OCI-LY1 (cell line): Measurements from ENCODE around the gene DCAF12L1.

Experiments used
- CTCF ChIP-seq: fragments of 200-600 bp; sonication (generic), shearing (Covaris generic); IDR thresholded peaks from 2 replicates; pipeline ENCODE4 v1.5.1; 2017; ENCODE audit warnings: mild to moderate bottlenecking, antibody characterized with exemption, low read length, moderate library complexity, mixed read lengths
- EZH2 ChIP-seq: fragments of 200-600 bp; sonication (generic), shearing (Covaris generic); IDR thresholded peaks from 2 replicates; pipeline ENCODE4 v1.8.0; 2017; ENCODE audit warnings: borderline replicate concordance, mixed run types, mild to moderate bottlenecking, antibody characterized with exemption, low read length, moderate library complexity, mixed read lengths

GRCh38 chrX:126550816-126551215 is 1.8 kb downstream of the DCAF12L1 start:
- TF ChIP-seq CTCF (no peak), EZH2 (no peak)
